Measurements from ENCODE around the gene ARHGEF11. TPM values are rescaled to one million over a fixed set of nuclear protein-coding genes. Genes with fewer than 3 reads are reported as not detected.

Gene ARHGEF11
- total and polyA plus RNA-seq, 9 of the 15 experiments (the other 6 are each of a cell fraction or from before 2014, with no cell fraction given), result 0.14 to 15.5 (median 9.0) TPM

- no peak for FAIRE-seq
- intact Hi-C loops (cut with micrococcal nuclease) (loop anchor here (10.0 kb wide), 1 partner anchor 403 kb away; no protein-coding TSS in a partner anchor), in situ Hi-C loops (cut with MboI) (loop anchor here (10.0 kb wide), 1 partner anchor 403 kb away; no protein-coding TSS in a partner anchor)
- no peaks in the 10 kb centered on the region for H3K79me2 ChIP-seq (ENCODE audit: control insufficient read depth, insufficient read depth, low read length)
- no peak for DNase-seq (ENCODE audit: extremely low read depth in 1 of 4, low spot score in 3 of 4)
- no peaks in the 10 kb centered on the region; a peak in 1 of 5 replicates for H3K27me3 ChIP-seq (ENCODE audit: control insufficient read depth in 2 of 2, insufficient read depth in 2 of 2, low read length in 2 of 2)
- no peaks in the 10 kb centered on the region; the same call in 1 of the 2 replicates for H4K20me1 ChIP-seq (replicated peaks; ENCODE audit: control insufficient read depth, insufficient read depth, low read length)
- no peaks in the 10 kb centered on the region for H3K36me3 ChIP-seq (ENCODE audit: control insufficient read depth, insufficient read depth, low read length)
- H3K4me1 ChIP-seq (replicated peaks in 1 of 2; ENCODE audit: control insufficient read depth in 2 of 2, insufficient read depth in 2 of 2, low read length in 2 of 2), result peaks cover 2 to 4% of the 10 kb centered on the region in 2 experiments; a peak in 1 of 5 replicates
- H3K27ac ChIP-seq (ENCODE audit: extremely low read depth, low read depth, low read length), result no peak overlapping the region
- ChIA-PET CTCF (ENCODE audit: low intra/inter-chr PET ratio) (interaction anchor here (5.9 kb wide), 1 partner anchor 65 kb away, joined by 133 read pairs; no protein-coding TSS in a partner anchor), POLR2A (no interaction called here)
- H3K4me2 ChIP-seq (ENCODE audit: insufficient read depth, low read length), result no peak overlapping the region
- no peak for ATAC-seq
- H3K9me1 ChIP-seq (ENCODE audit: control insufficient read depth, insufficient read depth, low read length), result no peaks in the 10 kb centered on the region
- H3K9ac ChIP-seq (ENCODE audit: insufficient read depth in 1 of 2, low read depth in 2 of 2, low read length in 2 of 2), result no peak overlapping the region
- H3K4me3 ChIP-seq, result no peak overlapping the region
- 0% methylated on average over 4 of the region's 4 CpGs for WGBS (ENCODE audit: insufficient coverage, low coverage, missing lambda C conversion rate)
- no peak overlapping the region for H2AFZ ChIP-seq (ENCODE audit: low read depth, low read length)
- no peaks in the 10 kb centered on the region for H3K9me3 ChIP-seq (replicated peaks; ENCODE audit: control insufficient read depth, insufficient read depth, low read depth, low read length)
- no TSS peak for BruUV-seq (replicated peaks)
- no peak for TF ChIP-seq MECOM (CRISPR knock-in tag; IDR thresholded peaks at IDR 0.05)
- no peak for TF ChIP-seq SIX5 (IDR thresholded peaks at IDR 0.05; ENCODE audit: borderline replicate concordance in 1 of 2, insufficient read depth in 1 of 2, low read depth in 1 of 2, low read length in 2 of 2)
- no peak for TF ChIP-seq BCLAF1 (IDR thresholded peaks at IDR 0.05; ENCODE audit: borderline replicate concordance in 1 of 2, control insufficient read depth in 1 of 2, low read depth in 2 of 2, low read length in 1 of 2)
- TF ChIP-seq SIN3B (IDR thresholded peaks at IDR 0.05; ENCODE audit: low read depth), result no peak
- no peak for TF ChIP-seq NR1H2 (CRISPR knock-in tag; IDR thresholded peaks at IDR 0.05)
- TF ChIP-seq TCFL5 (CRISPR knock-in tag; conservative IDR thresholded peaks at IDR 0.05), result no peak
- TF ChIP-seq RAD21 (CRISPR knock-in tag; conservative IDR thresholded peaks at IDR 0.05 in 1 of 2, IDR thresholded peaks at IDR 0.05 in 1 of 2), result no peak
- TF ChIP-seq HLTF (IDR thresholded peaks at IDR 0.05), result no peak
- TF ChIP-seq STAG1 (CRISPR knock-in tag; IDR thresholded peaks at IDR 0.05; ENCODE audit: borderline replicate concordance), result no peak
- TF ChIP-seq, protein P1, sequence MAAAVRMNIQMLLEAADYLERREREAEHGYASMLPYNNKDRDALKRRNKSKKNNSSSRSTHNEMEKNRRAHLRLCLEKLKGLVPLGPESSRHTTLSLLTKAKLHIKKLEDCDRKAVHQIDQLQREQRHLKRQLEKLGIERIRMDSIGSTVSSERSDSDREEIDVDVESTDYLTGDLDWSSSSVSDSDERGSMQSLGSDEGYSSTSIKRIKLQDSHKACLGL (CRISPR knock-in tag; IDR thresholded peaks at IDR 0.05; ENCODE audit: borderline replicate concordance, poor library complexity, severe bottlenecking), result no peak
- TF ChIP-seq GTF3C2 (IDR thresholded peaks at IDR 0.05; ENCODE audit: borderline replicate concordance, extremely low read depth, insufficient read length), result no peak
- TF ChIP-seq, protein P2, sequence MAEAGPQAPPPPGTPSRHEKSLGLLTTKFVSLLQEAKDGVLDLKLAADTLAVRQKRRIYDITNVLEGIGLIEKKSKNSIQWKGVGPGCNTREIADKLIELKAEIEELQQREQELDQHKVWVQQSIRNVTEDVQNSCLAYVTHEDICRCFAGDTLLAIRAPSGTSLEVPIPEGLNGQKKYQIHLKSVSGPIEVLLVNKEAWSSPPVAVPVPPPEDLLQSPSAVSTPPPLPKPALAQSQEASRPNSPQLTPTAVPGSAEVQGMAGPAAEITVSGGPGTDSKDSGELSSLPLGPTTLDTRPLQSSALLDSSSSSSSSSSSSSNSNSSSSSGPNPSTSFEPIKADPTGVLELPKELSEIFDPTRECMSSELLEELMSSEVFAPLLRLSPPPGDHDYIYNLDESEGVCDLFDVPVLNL (CRISPR knock-in tag; IDR thresholded peaks at IDR 0.05; ENCODE audit: low read depth), result no peak
- no peak for TF ChIP-seq KLF1 (tag; IDR thresholded peaks at IDR 0.05)
Measured at GRCh38 chr1:157091668-157092273, 46.2 kb upstream of the ARHGEF11 start.

Data from K562 (cell line).